ENCODE data around the gene ARAP1.

The ARAP1 gene

GRCh38 chr11:72721689-72722049, 30.5 kb downstream of the ARAP1 start:
- peak; percentile 44 for DNase-seq

- no peak for DNase-seq
Observed at GRCh38 chr11:72721276-72721675, 30.9 kb downstream of the ARAP1 start.

GRCh38 chr11:72720784-72721183, 31.4 kb downstream of the ARAP1 start:
- DNase-seq = no peak

- no peak for DNase-seq
Observed at GRCh38 chr11:72720047-72720446, 32.2 kb downstream of the ARAP1 start.

- no peak for DNase-seq
Observed at GRCh38 chr11:72719551-72719950, 32.7 kb downstream of the ARAP1 start.

GRCh38 chr11:72719144-72719543, 33.1 kb downstream of the ARAP1 start:
- no peak for DNase-seq

GRCh38 chr11:72718101-72718501, 34.1 kb downstream of the ARAP1 start:
- DNase-seq = no peak

GRCh38 chr11:72716788-72717435, 35.3 kb downstream of the ARAP1 start:
- DNase-seq = no peak

GRCh38 chr11:72716290-72716689, 35.9 kb downstream of the ARAP1 start:
- DNase-seq = no peak

- DNase-seq = no peak
Observed at GRCh38 chr11:72712841-72713240, 39.4 kb downstream of the ARAP1 start.

- no peak for DNase-seq
Observed at GRCh38 chr11:72712168-72712751, 39.9 kb downstream of the ARAP1 start.

GRCh38 chr11:72711141-72711540, 41.1 kb downstream of the ARAP1 start:
- no peak for DNase-seq

- no peak for DNase-seq
Observed at GRCh38 chr11:72710278-72710677, 41.9 kb downstream of the ARAP1 start.

GRCh38 chr11:72709478-72710238, 42.5 kb downstream of the ARAP1 start:
- DNase-seq = no peak

GRCh38 chr11:72707032-72707431, 45.2 kb downstream of the ARAP1 start:
- DNase-seq = no peak

- no peak for DNase-seq
Observed at GRCh38 chr11:72706579-72706978, 45.6 kb downstream of the ARAP1 start.

GRCh38 chr11:72705442-72706365, 46.5 kb downstream of the ARAP1 start:
- DNase-seq = no peak

- no peak for DNase-seq
Observed at GRCh38 chr11:72704783-72705265, 47.4 kb downstream of the ARAP1 start.

- DNase-seq = no peak
Observed at GRCh38 chr11:72704028-72704782, 48.0 kb downstream of the ARAP1 start.

GRCh38 chr11:72703267-72704008, 48.8 kb downstream of the ARAP1 start:
- no peak for DNase-seq

- DNase-seq = no peak
Observed at GRCh38 chr11:72702577-72703241, 49.5 kb downstream of the ARAP1 start.
